Measurements from ENCODE around the gene VPS29. TPM values are rescaled to one million over a fixed set of nuclear protein-coding genes. Genes with fewer than 3 reads are reported as not detected.

Gene VPS29
- total and polyA plus RNA-seq, 9 of the 15 experiments (the other 6 are each of a cell fraction or from before 2014, with no cell fraction given), result 85.8 to 638 (median 272) TPM

- TF ChIP-seq CXXC5 (CRISPR knock-in tag; IDR thresholded peaks at IDR 0.05), result peak; percentile 92
- 0 out of 2 replicates have a peak, but pooled peaks have one; percentile 58 for TF ChIP-seq CEBPG (CRISPR knock-in tag; IDR thresholded peaks at IDR 0.05)
- no peak for TF ChIP-seq CEBPG (tag; conservative IDR thresholded peaks at IDR 0.05 in 1 of 2, IDR thresholded peaks at IDR 0.05 in 1 of 2)
- 0 out of 2 replicates have a peak, but pooled peaks have one; percentile 69 for TF ChIP-seq NR1H2 (CRISPR knock-in tag; IDR thresholded peaks at IDR 0.05)
- TF ChIP-seq JUN (IDR thresholded peaks at IDR 0.05; ENCODE audit: borderline replicate concordance, low read depth, low read length), result peak; percentile 60; the same call in 1 of the 2 replicates
- TF ChIP-seq JUN (CRISPR knock-in tag; IDR thresholded peaks at IDR 0.05; ENCODE audit: borderline replicate concordance), result no peak
- no peak for TF ChIP-seq ZNF133 (CRISPR knock-in tag; IDR thresholded peaks at IDR 0.05)
- peak in 1 of 2 experiments; percentile 18; a peak in 1 of 4 replicates for TF ChIP-seq KDM4B (IDR thresholded peaks at IDR 0.05; ENCODE audit: borderline replicate concordance in 2 of 2, low read depth in 1 of 2)
- peak; percentile 73 for TF ChIP-seq JUND (IDR thresholded peaks at IDR 0.05; ENCODE audit: borderline replicate concordance, low read depth, low read length)
- TF ChIP-seq JUND (tag; IDR thresholded peaks at IDR 0.05; ENCODE audit: borderline replicate concordance, low read depth, low read length), result peak; percentile 71; the same call in 2 of the 3 replicates
- TF ChIP-seq KDM1A (IDR thresholded peaks at IDR 0.05), result peak; percentile 74 to 81
- TF ChIP-seq PTBP1 (IDR thresholded peaks at IDR 0.05; ENCODE audit: low read depth, low read length), result 0 out of 2 replicates have a peak, but pooled peaks have one; percentile 11
- peak; percentile 68 for TF ChIP-seq HMGXB4 (CRISPR knock-in tag; IDR thresholded peaks at IDR 0.05)
- peak; percentile 93 for TF ChIP-seq NEUROD1 (IDR thresholded peaks at IDR 0.05; ENCODE audit: borderline replicate concordance, low read depth, low read length, partially characterized antibody)
- TF ChIP-seq POLR2G (IDR thresholded peaks at IDR 0.05; ENCODE audit: low read depth, low read length), result peak; percentile 94
- peak; percentile 43 for TF ChIP-seq SETDB1 (IDR thresholded peaks at IDR 0.05; ENCODE audit: low read length)
- peak; percentile 92; the same call in 1 of the 2 replicates for TF ChIP-seq RBM14 (IDR thresholded peaks at IDR 0.05; ENCODE audit: borderline replicate concordance, insufficient read depth, low read depth, low read length)
- TF ChIP-seq MYC (IDR thresholded peaks at IDR 0.05; ENCODE audit: low read depth, low read length), result peak; percentile 98
- peak; percentile 84; the same call in 1 of the 2 replicates for TF ChIP-seq MYC (CRISPR knock-in tag; IDR thresholded peaks at IDR 0.05; ENCODE audit: borderline replicate concordance, low read depth)
- TF ChIP-seq SAFB (IDR thresholded peaks at IDR 0.05; ENCODE audit: borderline replicate concordance, low read depth, low read length), result peak; percentile 27; the same call in 1 of the 2 replicates
- no peak for TF ChIP-seq MAFK (IDR thresholded peaks at IDR 0.05; ENCODE audit: low read length)
- peak; percentile 38 for TF ChIP-seq FUS (optimal IDR thresholded peaks at IDR 0.05; ENCODE audit: low read depth, low read length)
- TF ChIP-seq CREB3L1 (IDR thresholded peaks at IDR 0.05; ENCODE audit: borderline replicate concordance, low read depth), result peak; percentile 21; the same call in 1 of the 2 replicates
- TF ChIP-seq PML (IDR thresholded peaks at IDR 0.05; ENCODE audit: low read length), result peak; percentile 68
- peak; percentile 34 to 50; a peak in 2 of 4 replicates for TF ChIP-seq SIN3A (IDR thresholded peaks at IDR 0.05; ENCODE audit: borderline replicate concordance in 2 of 2, control insufficient read depth in 1 of 2, low read depth in 2 of 2, low read length in 2 of 2)
Measured at GRCh38 chr12:110468214-110469048, 33.5 kb downstream of the VPS29 start, which contains the start of the genes FAM216A and GPN3 (continued).

Data from K562 (cell line).